ENCODE measurements around the gene CTXN2. TPM values are rescaled to one million over a fixed set of nuclear protein-coding genes. Genes with fewer than 3 reads are reported as not detected.

The CTXN2 gene
- total and polyA plus RNA-seq, 2 experiments from 2014 or later = 0.10 TPM; not detected in 1

GRCh38 chr15:48185529-48185928, 5.9 kb upstream of the CTXN2 start:
- Histone ChIP-seq H3K4me1 (ENCODE audit: insufficient read depth) (no peaks in the 10 kb centered on the region), H3K4me2 (no peak overlapping the region), H2AFZ (no peak overlapping the region), H3K79me2 (replicated peaks; ENCODE audit: insufficient read depth) (no peaks in the 10 kb centered on the region), H3K9me2 (ENCODE audit: insufficient read depth) (no peaks in the 10 kb centered on the region), H3K27ac (ENCODE audit: low read depth) (no peak overlapping the region), H3F3A (replicated peaks; ENCODE audit: low read depth) (no peaks in the 10 kb centered on the region), H4K20me1 (replicated peaks; ENCODE audit: insufficient read depth) (no peaks in the 10 kb centered on the region), H3K36me3 (ENCODE audit: insufficient read depth) (no peaks in the 10 kb centered on the region), H3K4me3 (no peak overlapping the region), H3K27me3 (ENCODE audit: insufficient read depth) (no peaks in the 10 kb centered on the region)
- H3K36me3 Mint-ChIP-seq (ENCODE audit: low read depth) = no peaks in the 10 kb centered on the region
- no peak for TF ChIP-seq EZH2 (IDR thresholded peaks at IDR 0.05; ENCODE audit: low read depth, unreplicated experiment)
- H3K27me3 Mint-ChIP-seq (ENCODE audit: insufficient read depth, low read depth, poor library complexity) = peaks cover 2% of the 10 kb centered on the region
- no peak overlapping the region for H3K4me3 Mint-ChIP-seq
- no peak for ATAC-seq
- no peak for DNase-seq (ENCODE audit: low spot score)
- H3K9me3 Mint-ChIP-seq = no peaks in the 10 kb centered on the region; the same call in 2 of the 3 replicates
- no peak overlapping the region for H3K27ac Mint-ChIP-seq
- no peaks in the 10 kb centered on the region; the same call in 2 of the 3 replicates for H3K4me1 Mint-ChIP-seq

- Mint-ChIP-seq H3K4me3 (no peak overlapping the region), H3K27me3 (ENCODE audit: insufficient read depth, low read depth, poor library complexity) (peaks cover 2% of the 10 kb centered on the region), H3K27ac (no peak overlapping the region), H3K36me3 (ENCODE audit: low read depth) (no peaks in the 10 kb centered on the region), H3K9me3 (no peaks in the 10 kb centered on the region; the same call in 2 of the 3 replicates), H3K4me1 (peaks cover 5% of the 10 kb centered on the region; the same call in 2 of the 3 replicates)
- H3K9me2 ChIP-seq (ENCODE audit: insufficient read depth) = no peaks in the 10 kb centered on the region
- no peaks in the 10 kb centered on the region for H3K79me2 ChIP-seq (replicated peaks; ENCODE audit: insufficient read depth)
- H3F3A ChIP-seq (replicated peaks; ENCODE audit: low read depth) = no peaks in the 10 kb centered on the region
- no peaks in the 10 kb centered on the region for H3K36me3 ChIP-seq (ENCODE audit: insufficient read depth)
- no peak overlapping the region for H3K27ac ChIP-seq (ENCODE audit: low read depth)
- DNase-seq (ENCODE audit: low spot score) = no peak
- H3K4me3 ChIP-seq = no peak overlapping the region
- H4K20me1 ChIP-seq (replicated peaks; ENCODE audit: insufficient read depth) = no peaks in the 10 kb centered on the region
- no peak overlapping the region for H3K4me2 ChIP-seq
- H3K4me1 ChIP-seq (ENCODE audit: insufficient read depth) = no peaks in the 10 kb centered on the region
- H3K27me3 ChIP-seq (ENCODE audit: insufficient read depth) = 0 out of 2 replicates have a peak, but pooled peaks cover 1% of the 10 kb centered on the region
- ATAC-seq = no peak
- no peak overlapping the region for H2AFZ ChIP-seq
- TF ChIP-seq ETS1 (IDR thresholded peaks at IDR 0.05) (no peak), ZNF331 (CRISPR knock-in tag; IDR thresholded peaks at IDR 0.05; ENCODE audit: low read depth) (no peak), CREB1 (CRISPR knock-in tag; IDR thresholded peaks at IDR 0.05; ENCODE audit: low read depth) (no peak), REST (IDR thresholded peaks at IDR 0.05; ENCODE audit: unreplicated experiment) (no peak), EZH2phosphoT487 (IDR thresholded peaks at IDR 0.05; ENCODE audit: unreplicated experiment) (no peak), CTCF (conservative IDR thresholded peaks at IDR 0.05; ENCODE audit: low read depth in 2 of 2) (no peak), ZNF462 (CRISPR knock-in tag; IDR thresholded peaks at IDR 0.05) (no peak), POLR2AphosphoS5 (IDR thresholded peaks at IDR 0.05; ENCODE audit: low read depth) (no peak)
These were observed 5.2 kb upstream of the CTXN2 start for GRCh38 chr15:48186271-48186670.

All from GM23338 (cell line).